Transverse colon (tissue), 4 donors: Measurements from ENCODE around the gene RETN. TPM values are rescaled to one million over a fixed set of nuclear protein-coding genes. Genes with fewer than 3 reads are reported as not detected.
A peak's percentile ranks its signal among the peaks of the same experiment; 100 is the strongest.

Source experiments
- DNase-seq: peaks from one replicate; pipeline ENCODE4 v3.0.0-alpha.2; 2019
- H3K27ac ChIP-seq, 4 donors: fragments of 200-600 bp; sonication (generic); 2 replicates each; pipeline ENCODE4 v1.5.1; 2016 to 2018; ENCODE audit warnings: inconsistent platforms in 4 of 4
- H3K27me3 ChIP-seq: fragments of 200-600 bp; sonication (generic); 2 replicates; pipeline ENCODE4 v1.5.1; 2017; ENCODE audit warnings: inconsistent platforms
- H3K36me3 ChIP-seq, 4 donors: fragments of 200-600 bp; sonication (generic); 2 replicates each; pipeline ENCODE4 v1.5.1; 2017 to 2019; ENCODE audit warnings: inconsistent platforms in 4 of 4
- H3K4me1 ChIP-seq, 4 donors: fragments of 200-600 bp; sonication (generic); 2 replicates each; pipeline ENCODE4 v1.5.1; 2017 to 2020; ENCODE audit warnings: inconsistent platforms in 4 of 4
- H3K4me3 ChIP-seq, 4 donors: fragments of 200-600 bp; sonication (generic); 1 replicate in 1 of 4; 2 replicates in 3 of 4; pipeline versions ENCODE4 v1.5.1 to v1.6.1; 2017 to 2019; ENCODE audit warnings: inconsistent platforms in 4 of 4
- H3K9me3 ChIP-seq, 2 donors: fragments of 200-600 bp; sonication (generic); 2 replicates each; pipeline ENCODE4 v1.5.1; 2017 to 2019; ENCODE audit warnings: inconsistent platforms in 2 of 2
- CTCF ChIP-seq, 5 experiments: fragments of 200-600 bp in 3 of 5; fragments of 450-650 bp in 2 of 5; sonication (generic) in 3 of 5; IDR thresholded peaks; 1 replicate in 2 of 5; 2 replicates in 3 of 5; pipeline ENCODE4 v1.5.1; 2016 to 2017; ENCODE audit warnings: antibody characterized with exemption in 5 of 5, inconsistent platforms in 3 of 5, mild to moderate bottlenecking in 2 of 5, moderate library complexity in 1 of 5
- EP300 ChIP-seq: sonication (generic); formaldehyde crosslinking; IDR thresholded peaks from one replicate; pipeline ENCODE4 v1.6.1; 2017; ENCODE audit warnings: antibody characterized with exemption, low read depth
- POLR2A ChIP-seq: fragments of 450-650 bp; IDR thresholded peaks from one replicate; pipeline ENCODE4 v1.6.1; 2016; ENCODE audit warnings: antibody characterized with exemption, mild to moderate bottlenecking, moderate library complexity
- POLR2AphosphoS5 ChIP-seq, 3 donors: sonication (generic); formaldehyde crosslinking; IDR thresholded peaks; one replicate each; pipeline ENCODE4 v1.6.1; 2016; ENCODE audit warnings: antibody characterized with exemption in 3 of 3
- WGBS, 2 donors: methylation state at CpG; one replicate each; pipeline ENCODE4 v1.1.5; 2018; ENCODE audit warnings: low coverage in 1 of 2; 5-methylcytosine and 5-hydroxymethylcytosine counted together
- in situ Hi-C, 4 donors: fragments of 200-750 bp; cut with MboI; loops; one replicate each; pipeline versions ENCODE4 v1.15.0 to v1.15.1; 2017; ENCODE audit warnings: low sequenced_read_pairs in 3 of 4, low pct_ligation_motif_present in 1 of 4, low pct_unique_long_range_greater_than_20kb in 1 of 4
- intact Hi-C: fragments of 100-400 bp; cut with DNase I; formaldehyde crosslinking; loops from one replicate; pipeline ENCODE4 v1.15.1; 2023; ENCODE audit warnings: low total_unique reads
- total RNA-seq, 4 donors: library from RNA; depleted of rRNA; stranded (reverse); fragments of >200 nt; gene quantifications; one replicate each; pipeline ENCODE4 v1.1.0, GENCODE V29; 2016

RETN gene
- total RNA-seq, 4 donors from 2014 or later: not detected

GRCh38 chr19:7625763-7626372 lies 43.0 kb upstream of the RETN start:
- intact Hi-C loops (loop anchor here (10.0 kb wide), 1 partner anchor 1201 kb away; the partner anchor contains the start of gene KHSRP), in situ Hi-C loops (no loop called here)
- no peak overlapping the region for H3K4me3 ChIP-seq
- peaks cover 0 to 15% (median 0%) of the 10 kb centered on the region in 4 donors for H3K36me3 ChIP-seq
- H3K27ac ChIP-seq: no peak overlapping the region
- H3K9me3 ChIP-seq: no peaks in the 10 kb centered on the region
- H3K27me3 ChIP-seq: no peaks in the 10 kb centered on the region
- no peak for TF ChIP-seq CTCF (IDR thresholded peaks at IDR 0.05)
- no peak for TF ChIP-seq EP300
- TF ChIP-seq POLR2A: no peak
- TF ChIP-seq POLR2AphosphoS5 (IDR thresholded peaks at IDR 0.05): no peak
- DNase-seq: no peak
- peaks cover 14 to 25% (median 23%) of the 10 kb centered on the region in 4 donors for H3K4me1 ChIP-seq
- 90 to 95% methylated on average over 2 to 34 of the region's 34 CpGs for WGBS, 2 donors

- DNase-seq: no peak
- Histone ChIP-seq H3K4me3 (no peak overlapping the region), H3K9me3 (no peaks in the 10 kb centered on the region), H3K4me1 (peaks cover 15 to 29% (median 24%) of the 10 kb centered on the region in 4 donors), H3K27me3 (no peaks in the 10 kb centered on the region), H3K36me3 (peaks cover 0 to 6% (median 0%) of the 10 kb centered on the region in 4 donors), H3K27ac (no peak overlapping the region)
- in situ Hi-C loops (no loop called here), intact Hi-C loops (loop anchor here (10.0 kb wide), 1 partner anchor 1202 kb away; the partner anchor contains the start of gene KHSRP)
- 94% methylated on average over 24 of the region's 24 CpGs; no CpG with 5 or more reads in 1 of the 2 donors for WGBS, 2 donors
- TF ChIP-seq CTCF (IDR thresholded peaks at IDR 0.05): no peak
- no peak for TF ChIP-seq EP300
- TF ChIP-seq POLR2AphosphoS5 (IDR thresholded peaks at IDR 0.05): no peak
- TF ChIP-seq POLR2A: no peak
Observed at GRCh38 chr19:7627166-7627565, 41.7 kb upstream of the RETN start.

GRCh38 chr19:7628589-7629311 lies 40.1 kb upstream of the RETN start:
- in situ Hi-C loops (no loop called here), intact Hi-C loops (loop anchor here (10.0 kb wide), 1 partner anchor 1204 kb away; the partner anchor contains the start of gene KHSRP)
- 0 to 4% methylated on average over 8 to 14 of the region's 15 CpGs for WGBS, 2 donors
- Histone ChIP-seq H3K4me1 (peaks cover 15 to 29% (median 24%) of the 10 kb centered on the region in 4 donors), H3K36me3 (no peaks in the 10 kb centered on the region), H3K27me3 (no peaks in the 10 kb centered on the region), H3K9me3 (no peaks in the 10 kb centered on the region), H3K4me3 (peak overlapping the region; percentile 68 to 99 (median 80)), H3K27ac (peak overlapping the region; percentile 78 to 90 (median 84))
- DNase-seq: no peak
- no peak for TF ChIP-seq POLR2A
- no peak for TF ChIP-seq POLR2AphosphoS5 (IDR thresholded peaks at IDR 0.05)
- no peak for TF ChIP-seq CTCF (IDR thresholded peaks at IDR 0.05)
- TF ChIP-seq EP300: no peak

- peak within 1 kb of the TSS; percentile 78 to 90 (median 84) for H3K27ac ChIP-seq
- H3K4me3 ChIP-seq: peak within 1 kb of the TSS; percentile 68 to 99 (median 80)
- peaks cover 15 to 29% (median 24%) of the 10 kb centered on the region in 4 donors for H3K4me1 ChIP-seq
- H3K9me3 ChIP-seq: no peaks in the 10 kb centered on the region
- H3K36me3 ChIP-seq: no peaks in the 10 kb centered on the region
- 0 to 1% methylated on average over 8 to 40 of the region's 40 CpGs for WGBS, 2 donors
- in situ Hi-C loops (no loop called here), intact Hi-C loops (loop anchor here (10.0 kb wide), 1 partner anchor 1205 kb away; the partner anchor contains the start of gene KHSRP)
- peak; percentile 97 for DNase-seq
- H3K27me3 ChIP-seq: no peaks in the 10 kb centered on the region
- TF ChIP-seq EP300: no peak
- TF ChIP-seq POLR2A: peak; percentile 64
- TF ChIP-seq POLR2AphosphoS5 (IDR thresholded peaks at IDR 0.05): peak; percentile 58 to 76 (median 66)
- no peak for TF ChIP-seq CTCF (IDR thresholded peaks at IDR 0.05)
Observed at GRCh38 chr19:7629347-7630054, 39.3 kb upstream of the RETN start, which contains the start of the genes PET100 and XAB2. Gene PET100, plus strand, starts transcription at chr19:7629793. Its CDS starts 41 bp downstream, at chr19:7629834. Gene XAB2, minus strand, starts transcription at chr19:7629545. Its CDS starts 18 bp downstream, at chr19:7629527.
